Measurements from ENCODE around the gene CCDC157.

GRCh38 chr22:30411780-30412179, 55.0 kb downstream of the CCDC157 start:
- TF ChIP-seq MAX (IDR thresholded peaks at IDR 0.05) (no peak), CREB1 (IDR thresholded peaks at IDR 0.05; ENCODE audit: low read depth) (no peak), RAD21 (IDR thresholded peaks at IDR 0.05; ENCODE audit: low read depth) (no peak), EGR1 (IDR thresholded peaks at IDR 0.05) (no peak), CEBPB (IDR thresholded peaks at IDR 0.05) (no peak)
